GM18873 (cell line): ENCODE results near the gene ANTXR1.

Experiments used
- ATAC-seq: cut with Tn5 transposase; IDR thresholded peaks from one replicate; pipeline ENCODE4 v1.9.1; 2021; ENCODE audit warnings: mild to moderate bottlenecking, moderate library complexity, moderate number of reproducible peaks; ENCODE audit not compliant: unreplicated experiment, low FRiP score

The ANTXR1 gene

GRCh38 chr2:69067026-69067630 is 54.1 kb downstream of the ANTXR1 start:
- ATAC-seq = no peak

DNA sequence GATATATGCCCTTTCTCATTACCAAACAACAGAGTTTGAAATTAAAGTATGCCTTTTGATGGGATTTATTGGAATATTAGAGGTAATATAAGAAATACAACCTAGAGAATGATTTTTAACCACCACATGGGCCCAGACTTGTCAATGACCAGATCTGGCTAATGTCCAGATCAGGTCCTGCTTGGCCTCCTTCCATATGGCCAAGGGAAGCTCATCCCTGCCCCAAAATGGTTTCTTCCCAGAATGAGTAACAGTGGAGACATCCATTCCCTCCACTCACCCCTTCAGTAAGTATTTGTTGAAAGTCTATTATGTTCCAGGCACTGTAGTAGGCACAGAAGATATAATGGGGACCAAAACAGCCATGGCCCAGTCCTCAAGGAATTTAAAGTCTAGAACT is 54.9 kb downstream of the ANTXR1 start:
- ATAC-seq = no peak

- no peak for ATAC-seq
These were observed 58.0 kb downstream of the ANTXR1 start for GRCh38 chr2:69070969-69071368.

- ATAC-seq = no peak
These were observed 61.1 kb downstream of the ANTXR1 start for GRCh38 chr2:69073928-69074570.

GRCh38 chr2:69074918-69075317 is 61.9 kb downstream of the ANTXR1 start:
- no peak for ATAC-seq

GRCh38 chr2:69075486-69075885 is 62.5 kb downstream of the ANTXR1 start:
- no peak for ATAC-seq

- no peak for ATAC-seq
These were observed 63.6 kb downstream of the ANTXR1 start for GRCh38 chr2:69076601-69077000.

DNA sequence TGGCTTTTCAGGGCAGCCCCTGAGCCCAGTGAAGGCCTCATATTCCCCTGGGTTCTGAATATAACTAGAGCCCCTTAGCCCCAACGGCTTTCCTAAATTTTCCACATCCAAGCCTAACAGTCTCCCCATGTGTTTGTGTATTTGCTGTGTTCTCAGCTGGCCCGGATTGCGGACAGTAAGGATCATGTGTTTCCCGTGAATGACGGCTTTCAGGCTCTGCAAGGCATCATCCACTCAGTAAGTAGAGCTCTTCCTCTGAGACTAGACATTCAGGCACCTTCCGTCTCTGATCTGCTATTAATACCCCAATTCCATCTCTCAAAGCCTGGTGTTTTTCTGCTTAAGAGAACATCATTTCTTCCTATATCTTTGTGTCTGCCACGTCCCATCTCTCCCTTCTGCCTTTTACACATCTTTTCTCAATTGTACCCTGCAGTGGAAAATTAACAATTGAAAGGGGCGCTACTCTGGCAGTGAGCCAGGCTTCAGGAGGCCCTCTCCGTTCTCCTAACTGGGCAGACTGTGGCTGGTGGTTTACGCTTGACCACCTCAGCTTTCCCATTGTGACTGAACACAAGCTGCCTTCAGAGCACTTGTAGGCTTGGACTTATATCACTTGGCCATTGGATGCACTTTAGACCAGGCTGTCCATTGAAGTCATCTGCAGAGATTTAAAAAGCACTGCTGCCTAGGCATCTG is 64.4 kb downstream of the ANTXR1 start:
- ATAC-seq = no peak

DNA sequence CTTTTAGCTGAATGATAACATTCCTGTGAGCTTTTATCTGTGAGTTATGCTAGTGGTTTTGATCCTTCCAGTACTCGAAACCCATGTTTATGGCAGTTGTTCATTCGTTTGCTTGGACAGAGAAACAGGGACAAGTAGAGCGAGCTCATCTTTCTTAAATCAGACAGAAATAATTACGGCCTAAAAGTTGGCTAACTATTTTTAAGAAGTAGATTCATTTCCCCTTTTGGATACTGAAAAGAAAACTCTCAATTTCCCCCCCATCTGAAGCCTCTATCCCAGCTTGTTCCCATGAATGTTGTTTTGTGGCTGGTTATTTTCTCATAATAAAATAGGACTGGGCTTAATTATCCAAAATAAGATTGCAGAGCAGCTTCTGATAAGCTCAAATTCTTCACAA is 67.1 kb downstream of the ANTXR1 start:
- no peak for ATAC-seq

DNA sequence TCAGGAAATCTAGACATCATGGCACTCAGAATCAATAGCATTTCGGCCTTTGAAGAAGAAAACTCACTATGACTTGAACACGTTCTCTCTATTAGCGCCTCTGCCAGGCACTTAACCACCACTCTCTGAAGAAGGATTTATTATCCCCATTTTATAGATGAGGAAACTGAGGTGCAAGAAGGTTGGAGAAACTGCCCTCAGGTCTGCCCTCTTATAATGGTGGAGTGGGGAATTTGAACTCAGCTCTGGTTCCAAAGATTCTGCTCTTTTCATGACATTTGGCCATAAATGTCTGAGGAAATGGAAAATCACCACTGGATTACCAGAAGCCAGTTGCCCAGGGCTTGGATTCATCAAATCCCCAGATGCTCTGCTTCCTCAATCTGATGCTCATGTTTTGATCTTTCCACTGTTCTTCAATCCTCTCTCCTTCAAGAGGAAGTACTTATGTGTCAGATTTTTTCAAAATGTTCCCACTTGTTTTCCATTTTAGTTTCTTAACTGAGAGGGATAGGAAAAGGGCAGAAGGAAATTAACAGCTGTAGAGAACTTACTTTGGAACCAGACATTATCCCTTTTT is 68.1 kb downstream of the ANTXR1 start:
- ATAC-seq = no peak

GRCh38 chr2:69081757-69082156 is 68.8 kb downstream of the ANTXR1 start:
- ATAC-seq = no peak

- no peak for ATAC-seq
These were observed 69.5 kb downstream of the ANTXR1 start for GRCh38 chr2:69082430-69082997.

DNA sequence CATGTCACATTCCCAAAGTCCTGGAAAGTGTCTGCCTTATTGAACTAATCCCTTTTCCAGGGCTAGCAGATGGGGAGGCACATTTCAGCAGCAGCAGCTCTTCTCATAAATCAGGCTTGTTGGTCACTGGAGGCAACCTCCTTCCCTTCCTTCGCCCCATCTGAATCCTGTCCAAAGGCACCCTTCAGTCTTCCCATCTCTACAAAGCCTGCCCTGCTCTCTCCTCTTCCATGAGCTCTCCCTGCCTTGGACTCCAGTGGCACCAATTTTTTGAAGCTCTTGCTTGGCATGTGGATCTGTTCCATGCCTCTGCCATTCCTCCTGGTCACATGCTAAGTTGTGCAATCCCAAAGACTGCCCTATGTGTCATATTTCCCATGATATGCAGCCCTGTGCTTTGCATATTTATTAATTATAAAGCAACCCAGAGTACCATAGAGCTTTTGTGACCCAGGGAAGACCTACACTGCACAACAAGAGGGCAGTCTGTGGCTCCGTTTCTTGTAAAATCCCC is 70.3 kb downstream of the ANTXR1 start:
- ATAC-seq = no peak

- no peak for ATAC-seq
These were observed 71.5 kb downstream of the ANTXR1 start for GRCh38 chr2:69084492-69084891.

- ATAC-seq = no peak
These were observed 73.5 kb downstream of the ANTXR1 start for GRCh38 chr2:69086466-69086865.

GRCh38 chr2:69087211-69087911 is 74.4 kb downstream of the ANTXR1 start:
- ATAC-seq = no peak

GRCh38 chr2:69087912-69088240 is 74.9 kb downstream of the ANTXR1 start:
- ATAC-seq = no peak

DNA sequence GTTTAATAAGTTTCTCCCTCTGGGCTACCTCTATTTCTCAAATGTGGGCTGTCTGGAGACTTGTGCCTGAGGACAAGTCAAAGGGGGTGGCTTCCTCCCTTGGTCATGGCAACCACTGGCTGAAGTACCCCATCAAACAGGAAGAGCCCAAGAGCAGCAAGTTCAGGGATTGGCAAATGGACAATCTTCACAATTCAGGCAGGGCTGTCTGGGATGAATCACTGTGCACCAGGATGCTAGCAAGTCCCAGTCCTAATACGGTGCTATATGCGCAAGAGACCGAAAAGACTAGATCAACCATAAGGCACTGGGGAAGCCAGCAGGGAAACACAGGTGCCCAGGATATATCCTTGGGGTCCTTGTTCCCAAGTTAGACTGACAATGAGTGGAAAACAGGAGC is 75.5 kb downstream of the ANTXR1 start:
- no peak for ATAC-seq

GRCh38 chr2:69089266-69089665 is 76.3 kb downstream of the ANTXR1 start:
- ATAC-seq = no peak

- no peak for ATAC-seq
These were observed 77.0 kb downstream of the ANTXR1 start for GRCh38 chr2:69089998-69090397.

DNA sequence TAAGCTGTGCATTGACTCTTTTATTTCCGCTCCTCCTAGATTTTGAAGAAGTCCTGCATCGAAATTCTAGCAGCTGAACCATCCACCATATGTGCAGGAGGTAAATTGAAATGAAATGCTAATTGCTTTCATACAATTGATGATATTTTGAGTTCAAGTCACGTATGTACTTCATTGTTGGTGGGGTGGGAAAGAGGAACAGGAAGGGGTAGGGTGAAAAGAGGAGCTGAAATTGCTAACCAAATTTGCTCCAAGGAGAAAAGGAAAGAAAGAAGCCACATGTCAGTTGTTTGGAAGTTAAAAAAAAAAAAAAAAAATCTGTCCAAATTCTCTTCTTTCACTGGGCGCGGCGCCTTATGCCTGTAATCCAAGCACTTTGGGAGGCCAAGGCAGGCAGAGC is 77.8 kb downstream of the ANTXR1 start:
- no peak for ATAC-seq
